Neural progenitor cell (in vitro differentiated cells): Measurements from ENCODE around the gene TRAF3. TPM values are rescaled to one million over a fixed set of nuclear protein-coding genes. Genes with fewer than 3 reads are reported as not detected.

Experiments used
- DNase-seq: peaks from one replicate; pipeline ENCODE4 v3.0.0-alpha.2; 2016; ENCODE audit warnings: low spot score
- H2AFZ ChIP-seq: fragments of 200-600 bp; sonication (generic); replicated peaks from 2 replicates; pipeline ENCODE4 v1.6.1; 2016; ENCODE audit warnings: antibody characterized with exemption
- H3F3A ChIP-seq: fragments of 200-600 bp; sonication (generic); 2 replicates; pipeline ENCODE4 v1.6.1; 2016; ENCODE audit warnings: antibody characterized with exemption, low read depth
- H3K27ac ChIP-seq: fragments of 200-600 bp; sonication (generic); 2 replicates; pipeline ENCODE4 v1.5.1; 2016; ENCODE audit warnings: mild to moderate bottlenecking
- H3K27me3 ChIP-seq: fragments of 200-600 bp; sonication (generic); 2 replicates; pipeline ENCODE4 v1.6.1; 2016; ENCODE audit warnings: mild to moderate bottlenecking, moderate library complexity
- H3K36me3 ChIP-seq: fragments of 200-600 bp; sonication (generic); 2 replicates; pipeline ENCODE4 v1.5.1; 2016
- H3K4me1 ChIP-seq: fragments of 200-600 bp; sonication (generic); 2 replicates; pipeline ENCODE4 v1.6.1; 2016; ENCODE audit warnings: mixed run types
- H3K4me2 ChIP-seq: fragments of 200-600 bp; sonication (generic); 2 replicates; pipeline ENCODE4 v1.6.1; 2016
- H3K4me3 ChIP-seq: fragments of 200-600 bp; sonication (generic); 2 replicates; pipeline ENCODE4 v1.5.1; 2016
- H3K79me2 ChIP-seq: fragments of 200-600 bp; sonication (generic); 2 replicates; pipeline ENCODE4 v1.6.1; 2016; ENCODE audit warnings: low read depth
- H3K9ac ChIP-seq: fragments of 200-600 bp; sonication (generic); 2 replicates; pipeline ENCODE4 v1.6.1; 2016
- H3K9me3 ChIP-seq: fragments of 200-600 bp; sonication (generic); 2 replicates; pipeline ENCODE4 v1.5.1; 2016; ENCODE audit warnings: low read depth
- H4K20me1 ChIP-seq: fragments of 200-600 bp; sonication (generic); 2 replicates; pipeline ENCODE4 v1.6.1; 2016; ENCODE audit warnings: low read depth
- H3K27ac Mint-ChIP-seq: 3 replicates; pipeline ENCODE4 v1.8.0; 2021; ENCODE audit warnings: mixed read lengths
- H3K27me3 Mint-ChIP-seq: 2 replicates; pipeline ENCODE4 v1.8.0; 2022; ENCODE audit warnings: low read depth, mild to moderate bottlenecking, inconsistent platforms, moderate library complexity, mixed read lengths; ENCODE audit not compliant: insufficient read depth
- H3K36me3 Mint-ChIP-seq: 3 replicates; pipeline ENCODE4 v1.8.0; 2021; ENCODE audit warnings: mixed read lengths
- H3K4me1 Mint-ChIP-seq: 3 replicates; pipeline ENCODE4 v1.8.0; 2021; ENCODE audit warnings: mixed read lengths
- H3K4me3 Mint-ChIP-seq: 3 replicates; pipeline ENCODE4 v1.8.0; 2021; ENCODE audit warnings: mild to moderate bottlenecking, moderate library complexity, mixed read lengths
- H3K9me3 Mint-ChIP-seq: 3 replicates; pipeline ENCODE4 v1.8.0; 2020; ENCODE audit warnings: mixed read lengths
- EZH2 ChIP-seq: fragments of 200-600 bp; sonication (generic); IDR thresholded peaks from 2 replicates; pipeline ENCODE4 v1.6.1; 2017; ENCODE audit warnings: antibody characterized with exemption, mild to moderate bottlenecking, moderate library complexity
- EZH2phosphoT487 ChIP-seq: fragments of 200-600 bp; sonication (generic); IDR thresholded peaks from 2 replicates; pipeline ENCODE4 v1.6.1; 2017; ENCODE audit warnings: antibody characterized with exemption
- small RNA-seq: library from RNA; depleted of rRNA; stranded (forward); fragments of <200 nt; gene quantifications from one replicate; pipeline ENCODE3, GENCODE V24; 2015
- total RNA-seq: library from RNA; depleted of rRNA; stranded (reverse); fragments of >200 nt; gene quantifications from 2 replicates; pipeline ENCODE4 v1.2.3, GENCODE V29; 2015; ENCODE audit warnings: low replicate concordance
- TF ChIP-seq, protein P1 (sequence below): fragments of 200-600 bp; sonication (generic); IDR thresholded peaks from 2 replicates; pipeline ENCODE4 v1.5.1; 2017; ENCODE audit warnings: antibody characterized with exemption, mild to moderate bottlenecking

TRAF3 gene
- total RNA-seq, 1 donor from 2014 or later = 18.1 TPM

DNA sequence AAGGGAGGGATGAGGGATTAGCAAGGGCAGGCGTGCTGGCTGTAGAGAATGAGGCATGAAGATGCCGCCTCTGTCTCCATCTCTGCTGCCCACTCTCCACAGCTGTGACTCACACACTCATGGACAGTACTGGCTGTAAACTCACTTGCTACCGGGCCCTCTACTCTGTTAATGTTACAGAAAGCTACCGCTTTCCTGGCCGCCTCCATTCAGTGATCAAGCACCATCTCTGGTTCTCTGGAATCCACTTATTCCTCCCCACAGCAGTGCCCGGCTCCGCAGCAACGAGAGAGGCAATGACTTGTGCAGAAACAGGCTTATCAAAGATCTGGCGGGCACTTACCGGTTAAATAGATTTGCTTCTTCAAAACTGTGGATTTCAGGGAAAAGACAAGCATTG is 180.0 kb downstream of the TRAF3 start:
- peaks cover 34% of the 10 kb centered on the region for H3K36me3 Mint-ChIP-seq
- Histone ChIP-seq H3K9me3 (no peaks in the 10 kb centered on the region), H3K27me3 (no peaks in the 10 kb centered on the region), H2AFZ (no peak overlapping the region), H3K27ac (no peak overlapping the region), H3K79me2 (no peaks in the 10 kb centered on the region), H4K20me1 (peaks cover 17% of the 10 kb centered on the region), H3K4me3 (no peak overlapping the region), H3F3A (peaks cover 9% of the 10 kb centered on the region), H3K4me2 (no peak overlapping the region), H3K36me3 (peaks cover 3% of the 10 kb centered on the region), H3K9ac (no peak overlapping the region), H3K4me1 (peaks cover 9% of the 10 kb centered on the region)
- no peak for TF ChIP-seq EZH2
- TF ChIP-seq EZH2phosphoT487 = no peak
- TF ChIP-seq, protein P1, sequence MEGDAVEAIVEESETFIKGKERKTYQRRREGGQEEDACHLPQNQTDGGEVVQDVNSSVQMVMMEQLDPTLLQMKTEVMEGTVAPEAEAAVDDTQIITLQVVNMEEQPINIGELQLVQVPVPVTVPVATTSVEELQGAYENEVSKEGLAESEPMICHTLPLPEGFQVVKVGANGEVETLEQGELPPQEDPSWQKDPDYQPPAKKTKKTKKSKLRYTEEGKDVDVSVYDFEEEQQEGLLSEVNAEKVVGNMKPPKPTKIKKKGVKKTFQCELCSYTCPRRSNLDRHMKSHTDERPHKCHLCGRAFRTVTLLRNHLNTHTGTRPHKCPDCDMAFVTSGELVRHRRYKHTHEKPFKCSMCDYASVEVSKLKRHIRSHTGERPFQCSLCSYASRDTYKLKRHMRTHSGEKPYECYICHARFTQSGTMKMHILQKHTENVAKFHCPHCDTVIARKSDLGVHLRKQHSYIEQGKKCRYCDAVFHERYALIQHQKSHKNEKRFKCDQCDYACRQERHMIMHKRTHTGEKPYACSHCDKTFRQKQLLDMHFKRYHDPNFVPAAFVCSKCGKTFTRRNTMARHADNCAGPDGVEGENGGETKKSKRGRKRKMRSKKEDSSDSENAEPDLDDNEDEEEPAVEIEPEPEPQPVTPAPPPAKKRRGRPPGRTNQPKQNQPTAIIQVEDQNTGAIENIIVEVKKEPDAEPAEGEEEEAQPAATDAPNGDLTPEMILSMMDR = no peak
- H3K9me3 Mint-ChIP-seq = no peaks in the 10 kb centered on the region
- no peak overlapping the region for H3K27ac Mint-ChIP-seq
- no peak for DNase-seq
- peaks cover 6% of the 10 kb centered on the region for H3K4me1 Mint-ChIP-seq
- H3K4me3 Mint-ChIP-seq = no peak overlapping the region
- peaks cover 2% of the 10 kb centered on the region for H3K27me3 Mint-ChIP-seq

DNA sequence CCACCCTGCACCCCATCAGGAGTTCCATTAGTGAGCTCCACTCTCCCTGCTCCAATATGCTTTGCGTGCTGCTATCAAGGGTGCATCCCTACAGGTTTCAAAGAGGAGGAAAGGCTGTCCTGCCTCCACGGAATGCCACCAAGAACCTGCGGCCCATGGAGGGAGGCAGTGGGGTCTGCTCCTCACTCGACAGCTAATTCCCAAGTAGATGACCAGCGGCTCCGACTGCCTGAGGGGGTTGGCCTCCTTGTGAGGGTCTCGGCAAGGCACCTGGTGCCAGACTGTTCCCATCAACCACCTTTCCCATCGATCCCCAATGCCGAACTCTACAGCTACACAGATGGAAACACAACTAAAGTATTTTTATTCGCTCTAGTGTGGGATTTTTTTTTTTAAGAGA is 181.2 kb downstream of the TRAF3 start:
- Mint-ChIP-seq H3K27me3 (peaks cover 2% of the 10 kb centered on the region), H3K9me3 (no peaks in the 10 kb centered on the region), H3K27ac (no peak overlapping the region), H3K4me3 (no peak overlapping the region), H3K4me1 (peaks cover 6% of the 10 kb centered on the region), H3K36me3 (peaks cover 29% of the 10 kb centered on the region)
- peaks cover 9% of the 10 kb centered on the region for H3K4me1 ChIP-seq
- TF ChIP-seq, protein P1 = no peak
- TF ChIP-seq EZH2phosphoT487 = no peak
- TF ChIP-seq EZH2 = no peak
- H3K9ac ChIP-seq = no peak overlapping the region
- peaks cover 17% of the 10 kb centered on the region for H4K20me1 ChIP-seq
- no peak overlapping the region for H3K4me3 ChIP-seq
- H3K36me3 ChIP-seq = peaks cover 3% of the 10 kb centered on the region
- DNase-seq = no peak
- H3K27me3 ChIP-seq = no peaks in the 10 kb centered on the region
- no peaks in the 10 kb centered on the region for H3K9me3 ChIP-seq
- no peaks in the 10 kb centered on the region for H3K79me2 ChIP-seq
- peaks cover 9% of the 10 kb centered on the region for H3F3A ChIP-seq
- no peak overlapping the region for H2AFZ ChIP-seq
- no peak overlapping the region for H3K4me2 ChIP-seq
- no peak overlapping the region for H3K27ac ChIP-seq

Small RNA genes within 50 kb of the gene (small RNA-seq; reads per million reads assigned to genes)
- not detected for gene RNU6-1316P

Other genes starting within 250 kb of the TRAF3 start
- gene RCOR1, start 184.8 kb upstream of the TRAF3 start, total RNA-seq = 25.3 and 33.7 TPM in 2 replicates
- 0.28 TPM in 1 of 2 replicates, not detected in the other for gene AMN, start 145.2 kb downstream of the TRAF3 start, total RNA-seq